SIG-M5 treated with dmso at 0.1 percent for 504 hours (cell line): ENCODE measurements around the gene ZBTB20.

Source experiments
- DNase-seq: peaks from one replicate; lab custom pipeline; 2025; ENCODE audit not compliant: unreplicated experiment; lab: John Stamatoyannopoulos, UW

Gene ZBTB20

GRCh38 chr3:114384558-114384903 lies 762.6 kb downstream of the ZBTB20 start:
- DNase-seq, result no peak

- peak; percentile 54 for DNase-seq
These were observed 763.1 kb downstream of the ZBTB20 start for GRCh38 chr3:114383875-114384557.

GRCh38 chr3:114380233-114380651 lies 766.8 kb downstream of the ZBTB20 start:
- DNase-seq, result no peak

GRCh38 chr3:114379266-114379665 lies 767.8 kb downstream of the ZBTB20 start:
- no peak for DNase-seq

GRCh38 chr3:114378760-114379159 lies 768.3 kb downstream of the ZBTB20 start:
- no peak for DNase-seq

GRCh38 chr3:114377426-114377825 lies 769.7 kb downstream of the ZBTB20 start:
- no peak for DNase-seq

- no peak for DNase-seq
These were observed 770.4 kb downstream of the ZBTB20 start for GRCh38 chr3:114376516-114377185.

GRCh38 chr3:114375608-114376421 lies 771.3 kb downstream of the ZBTB20 start:
- DNase-seq, result no peak

GRCh38 chr3:114374433-114374990 lies 772.6 kb downstream of the ZBTB20 start:
- no peak for DNase-seq

GRCh38 chr3:114370537-114371174 lies 776.4 kb downstream of the ZBTB20 start:
- DNase-seq, result no peak

GRCh38 chr3:114365909-114366308 lies 781.2 kb downstream of the ZBTB20 start:
- no peak for DNase-seq

- DNase-seq, result no peak
These were observed 782.1 kb downstream of the ZBTB20 start for GRCh38 chr3:114364806-114365654.

GRCh38 chr3:114363554-114364202 lies 783.4 kb downstream of the ZBTB20 start:
- DNase-seq, result no peak

- peak; percentile 39 for DNase-seq
These were observed 784.3 kb downstream of the ZBTB20 start for GRCh38 chr3:114362815-114363214.

- DNase-seq, result no peak
These were observed 785.7 kb downstream of the ZBTB20 start for GRCh38 chr3:114361391-114361790.

GRCh38 chr3:114356525-114356924 lies 790.6 kb downstream of the ZBTB20 start:
- DNase-seq, result no peak

- no peak for DNase-seq
These were observed 791.0 kb downstream of the ZBTB20 start for GRCh38 chr3:114356066-114356465.

- DNase-seq, result no peak
These were observed 791.4 kb downstream of the ZBTB20 start for GRCh38 chr3:114355653-114356052.

GRCh38 chr3:114351822-114352145 lies 795.3 kb downstream of the ZBTB20 start:
- no peak for DNase-seq
